ENCODE data around the gene MICOS13.

DNA sequence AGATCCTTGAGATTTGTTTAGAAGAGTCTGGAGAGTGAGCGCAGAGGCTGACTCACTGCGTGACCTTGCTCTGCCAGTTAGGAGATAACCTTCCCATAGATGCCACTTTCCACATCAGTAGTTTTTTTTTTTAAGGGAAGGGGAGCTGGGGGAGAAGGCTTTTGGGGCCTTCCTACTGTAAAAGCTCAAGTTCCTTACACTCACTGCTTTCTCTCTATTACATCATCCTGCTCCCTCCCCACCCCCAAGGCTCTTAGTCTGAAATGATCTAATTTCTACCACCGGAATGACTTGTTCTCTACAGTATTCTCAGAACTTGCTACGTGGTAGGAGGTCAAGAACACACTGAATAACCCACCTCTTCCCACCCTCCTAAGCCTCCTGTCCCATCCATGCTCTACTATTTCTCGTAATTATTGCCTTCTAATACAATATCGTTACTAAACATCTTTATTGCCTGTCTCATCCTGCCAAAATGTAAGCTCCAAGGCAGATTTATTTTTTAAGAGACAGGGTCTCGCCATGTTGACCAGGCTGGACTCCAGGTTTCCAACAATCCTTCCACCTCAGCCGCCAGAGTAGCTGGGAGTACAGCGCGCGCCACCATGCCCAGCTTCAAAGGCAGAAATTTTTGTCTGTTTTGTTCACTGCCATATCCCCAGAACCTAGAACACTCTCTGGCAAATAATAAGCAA is 38.4 kb upstream of the MICOS13 start:
- TF ChIP-seq POLR2AphosphoS5 (IDR thresholded peaks at IDR 0.05; ENCODE audit: low read depth) (no peak), EZH2 (IDR thresholded peaks at IDR 0.05; ENCODE audit: low read depth, unreplicated experiment) (no peak)
- TF ChIP-seq, protein P1, sequence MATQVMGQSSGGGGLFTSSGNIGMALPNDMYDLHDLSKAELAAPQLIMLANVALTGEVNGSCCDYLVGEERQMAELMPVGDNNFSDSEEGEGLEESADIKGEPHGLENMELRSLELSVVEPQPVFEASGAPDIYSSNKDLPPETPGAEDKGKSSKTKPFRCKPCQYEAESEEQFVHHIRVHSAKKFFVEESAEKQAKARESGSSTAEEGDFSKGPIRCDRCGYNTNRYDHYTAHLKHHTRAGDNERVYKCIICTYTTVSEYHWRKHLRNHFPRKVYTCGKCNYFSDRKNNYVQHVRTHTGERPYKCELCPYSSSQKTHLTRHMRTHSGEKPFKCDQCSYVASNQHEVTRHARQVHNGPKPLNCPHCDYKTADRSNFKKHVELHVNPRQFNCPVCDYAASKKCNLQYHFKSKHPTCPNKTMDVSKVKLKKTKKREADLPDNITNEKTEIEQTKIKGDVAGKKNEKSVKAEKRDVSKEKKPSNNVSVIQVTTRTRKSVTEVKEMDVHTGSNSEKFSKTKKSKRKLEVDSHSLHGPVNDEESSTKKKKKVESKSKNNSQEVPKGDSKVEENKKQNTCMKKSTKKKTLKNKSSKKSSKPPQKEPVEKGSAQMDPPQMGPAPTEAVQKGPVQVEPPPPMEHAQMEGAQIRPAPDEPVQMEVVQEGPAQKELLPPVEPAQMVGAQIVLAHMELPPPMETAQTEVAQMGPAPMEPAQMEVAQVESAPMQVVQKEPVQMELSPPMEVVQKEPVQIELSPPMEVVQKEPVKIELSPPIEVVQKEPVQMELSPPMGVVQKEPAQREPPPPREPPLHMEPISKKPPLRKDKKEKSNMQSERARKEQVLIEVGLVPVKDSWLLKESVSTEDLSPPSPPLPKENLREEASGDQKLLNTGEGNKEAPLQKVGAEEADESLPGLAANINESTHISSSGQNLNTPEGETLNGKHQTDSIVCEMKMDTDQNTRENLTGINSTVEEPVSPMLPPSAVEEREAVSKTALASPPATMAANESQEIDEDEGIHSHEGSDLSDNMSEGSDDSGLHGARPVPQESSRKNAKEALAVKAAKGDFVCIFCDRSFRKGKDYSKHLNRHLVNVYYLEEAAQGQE (IDR thresholded peaks at IDR 0.05; ENCODE audit: unreplicated experiment): no peak
- TF ChIP-seq, protein P2, sequence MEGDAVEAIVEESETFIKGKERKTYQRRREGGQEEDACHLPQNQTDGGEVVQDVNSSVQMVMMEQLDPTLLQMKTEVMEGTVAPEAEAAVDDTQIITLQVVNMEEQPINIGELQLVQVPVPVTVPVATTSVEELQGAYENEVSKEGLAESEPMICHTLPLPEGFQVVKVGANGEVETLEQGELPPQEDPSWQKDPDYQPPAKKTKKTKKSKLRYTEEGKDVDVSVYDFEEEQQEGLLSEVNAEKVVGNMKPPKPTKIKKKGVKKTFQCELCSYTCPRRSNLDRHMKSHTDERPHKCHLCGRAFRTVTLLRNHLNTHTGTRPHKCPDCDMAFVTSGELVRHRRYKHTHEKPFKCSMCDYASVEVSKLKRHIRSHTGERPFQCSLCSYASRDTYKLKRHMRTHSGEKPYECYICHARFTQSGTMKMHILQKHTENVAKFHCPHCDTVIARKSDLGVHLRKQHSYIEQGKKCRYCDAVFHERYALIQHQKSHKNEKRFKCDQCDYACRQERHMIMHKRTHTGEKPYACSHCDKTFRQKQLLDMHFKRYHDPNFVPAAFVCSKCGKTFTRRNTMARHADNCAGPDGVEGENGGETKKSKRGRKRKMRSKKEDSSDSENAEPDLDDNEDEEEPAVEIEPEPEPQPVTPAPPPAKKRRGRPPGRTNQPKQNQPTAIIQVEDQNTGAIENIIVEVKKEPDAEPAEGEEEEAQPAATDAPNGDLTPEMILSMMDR (conservative IDR thresholded peaks at IDR 0.05; ENCODE audit: low read depth in 2 of 2): no peak

Data from GM23338 (cell line).